HG03558 (cell line): ENCODE measurements around the gene DENND5A.
"Not testable (repeated sequence)": the region's sequence is repeated elsewhere in the genome, so short reads cannot be mapped to it uniquely, and the experiment has no call there.

Experiments
- ATAC-seq: cut with Tn5 transposase; IDR thresholded peaks from one replicate; pipeline ENCODE4 v1.9.1; 2021; ENCODE audit warnings: moderate number of reproducible peaks; ENCODE audit not compliant: unreplicated experiment; ENCODE audit errors: extremely low read depth

Gene DENND5A

DNA sequence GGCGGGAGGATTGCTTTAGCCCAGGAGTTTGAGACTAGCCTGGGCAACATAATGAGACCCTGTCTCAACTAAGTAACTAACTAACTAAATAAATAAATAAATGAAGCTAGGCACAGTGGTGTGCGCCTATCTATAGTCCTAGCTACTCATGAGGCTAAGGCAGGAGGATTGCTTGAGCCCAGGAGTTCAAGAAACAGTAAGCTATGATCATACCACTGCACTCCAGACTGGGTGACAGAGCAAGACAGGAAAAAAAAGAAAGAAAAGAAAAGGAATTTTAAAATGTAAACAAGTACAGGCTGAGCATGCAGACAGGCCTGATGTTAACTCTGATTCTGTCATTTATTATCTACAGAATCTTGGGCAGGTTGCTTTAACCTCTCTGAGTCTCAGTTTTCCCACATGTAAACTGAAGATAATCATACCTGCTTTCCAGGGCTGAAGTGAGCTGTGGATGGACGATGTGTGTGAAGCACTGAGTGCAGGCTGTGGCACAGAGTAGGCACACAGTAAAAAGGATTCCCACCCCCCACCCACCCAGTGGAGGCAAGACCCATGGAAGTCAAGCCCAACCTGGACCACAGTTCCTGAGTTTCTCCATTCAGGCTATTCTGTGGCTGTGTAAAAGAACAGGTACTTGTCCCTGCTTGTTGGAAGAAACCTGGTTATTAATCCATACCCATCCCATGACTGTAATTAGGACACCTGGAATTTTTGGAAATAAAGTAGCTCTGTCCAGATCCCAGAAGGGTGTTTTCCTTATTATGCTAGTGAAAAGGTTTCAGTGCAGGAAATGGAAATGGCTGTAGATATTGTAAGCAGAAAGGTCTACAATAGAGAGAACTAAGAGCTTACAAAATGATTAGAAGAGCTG, 155.1 kb downstream of the DENND5A start:
- no peak for ATAC-seq

DNA sequence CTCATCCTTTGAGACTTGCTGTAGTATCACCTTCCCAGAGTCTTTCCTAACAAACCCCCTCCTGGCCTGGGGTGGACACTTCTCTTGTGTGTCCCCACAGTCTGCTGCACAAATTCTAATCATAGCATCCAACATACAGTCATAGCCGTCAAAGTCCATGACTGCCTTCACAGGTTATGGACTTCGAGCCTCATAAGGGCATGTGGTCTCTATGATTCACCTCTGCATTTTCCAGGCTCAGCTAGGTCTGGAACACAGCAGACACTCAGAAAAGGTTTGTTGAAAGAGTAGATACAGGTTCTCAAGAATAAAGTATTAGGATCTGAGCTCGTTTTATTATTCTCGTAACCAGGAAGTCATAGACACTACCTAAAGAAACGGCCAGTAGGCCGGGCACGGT, 160.6 kb downstream of the DENND5A start:
- ATAC-seq, result no peak

DNA sequence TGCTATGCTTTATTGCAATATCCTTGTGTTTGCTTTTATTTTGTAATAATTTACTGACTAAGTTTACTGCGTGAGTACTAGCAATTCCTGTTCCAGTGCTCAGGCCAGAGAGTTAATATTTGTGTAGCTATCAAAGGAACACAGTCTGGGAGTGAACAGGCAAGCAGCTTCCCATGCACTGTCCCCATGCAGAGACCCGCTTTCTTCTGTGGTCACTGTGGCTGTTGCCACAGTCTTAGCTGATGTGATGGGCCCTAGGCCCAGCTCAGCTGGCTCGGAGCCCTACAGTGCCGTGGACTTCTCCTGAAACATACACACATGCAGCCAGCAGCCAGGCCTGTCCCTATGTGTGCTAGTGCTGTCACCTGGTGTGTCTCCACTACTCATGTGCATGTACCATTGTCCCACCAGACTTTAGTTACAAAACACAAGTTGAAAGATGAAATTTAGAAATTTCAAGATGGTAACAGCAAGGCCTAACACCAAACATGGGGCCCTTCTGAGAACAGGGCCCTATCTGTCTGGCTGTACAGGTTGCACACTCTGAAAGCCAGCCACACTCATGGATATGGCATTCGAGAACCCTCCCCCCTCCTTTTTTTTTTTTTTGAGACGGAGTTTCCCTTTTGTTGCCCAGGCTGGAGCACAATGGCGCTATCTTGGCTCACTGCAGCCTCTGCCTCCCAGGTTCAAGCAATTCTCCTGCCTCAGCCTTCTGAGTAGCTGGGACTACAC, 161.4 kb downstream of the DENND5A start:
- no peak for ATAC-seq

DNA sequence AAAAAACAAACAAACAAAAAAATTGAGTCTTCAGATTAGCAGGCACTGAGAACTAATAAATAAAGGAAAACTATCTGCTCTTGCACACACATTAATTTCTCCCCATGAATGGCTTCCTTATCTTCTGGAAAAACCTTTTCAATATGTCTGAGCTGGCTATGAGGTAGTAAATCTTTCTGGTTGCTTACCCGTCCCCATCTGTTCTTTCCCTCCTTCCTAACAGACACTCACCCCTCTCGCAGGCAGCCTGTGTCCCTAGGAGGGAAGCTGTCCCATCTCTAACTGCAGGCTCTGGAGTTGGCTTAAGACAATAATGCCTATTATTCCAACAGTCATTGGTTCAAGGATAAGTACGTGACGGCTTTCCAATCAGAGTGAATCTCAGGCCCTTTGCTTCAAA, 165.5 kb downstream of the DENND5A start:
- no peak for ATAC-seq

DNA sequence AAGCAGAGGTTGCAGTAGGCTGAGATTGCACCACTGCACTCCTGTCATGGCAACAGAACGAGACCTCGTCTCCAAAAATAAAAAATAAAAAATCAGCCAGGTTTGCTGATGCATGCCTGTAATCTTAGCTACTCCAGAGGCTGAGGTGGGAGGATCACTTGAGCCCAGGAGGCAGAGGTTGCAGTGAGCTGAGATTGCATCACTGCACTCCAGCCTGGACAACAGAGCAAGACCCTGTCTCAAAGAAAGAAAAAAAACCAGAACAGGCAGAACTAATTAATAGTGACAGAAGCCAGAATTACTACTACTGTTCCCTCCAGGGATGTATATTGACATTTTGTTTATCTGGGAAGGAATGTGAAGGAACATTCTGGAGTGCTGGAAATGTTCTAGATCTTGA, 166.7 kb downstream of the DENND5A start:
- ATAC-seq, result not testable (repeated sequence)

DNA sequence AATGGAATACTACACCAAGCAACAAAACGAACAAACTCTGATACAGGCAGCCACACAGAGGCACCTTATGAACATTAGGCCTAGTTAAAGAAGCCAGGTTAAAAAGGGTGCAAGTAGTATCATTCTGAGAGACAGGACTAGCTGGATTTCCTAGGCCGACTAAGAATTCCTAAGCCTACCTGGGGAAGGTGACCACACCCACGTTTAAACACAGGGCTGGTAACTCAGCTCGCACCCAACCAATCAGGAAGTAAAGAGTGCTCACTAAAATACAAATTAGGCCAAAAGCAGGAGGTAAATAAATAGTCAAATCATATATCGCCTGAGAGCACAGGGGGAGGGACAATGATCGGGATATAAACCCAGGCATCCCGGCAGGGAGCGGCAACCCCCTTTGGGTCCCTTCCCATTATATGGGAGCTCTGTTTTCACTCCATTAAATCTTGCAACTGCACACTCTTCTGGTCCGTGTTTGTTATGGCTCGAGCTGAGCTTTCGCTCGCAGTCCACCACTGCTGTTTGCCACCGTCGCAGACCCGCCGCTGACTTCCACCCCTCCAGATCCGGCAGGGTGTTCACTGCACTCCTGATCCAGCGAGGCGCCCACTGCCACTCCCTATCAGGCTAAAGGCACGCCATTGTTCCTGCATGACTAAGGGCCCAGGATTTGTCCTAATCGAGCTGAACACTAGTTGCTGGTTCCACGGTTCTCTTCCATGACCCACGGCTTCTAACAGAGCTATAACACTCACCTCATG, 167.8 kb downstream of the DENND5A start:
- not testable (repeated sequence) for ATAC-seq

DNA sequence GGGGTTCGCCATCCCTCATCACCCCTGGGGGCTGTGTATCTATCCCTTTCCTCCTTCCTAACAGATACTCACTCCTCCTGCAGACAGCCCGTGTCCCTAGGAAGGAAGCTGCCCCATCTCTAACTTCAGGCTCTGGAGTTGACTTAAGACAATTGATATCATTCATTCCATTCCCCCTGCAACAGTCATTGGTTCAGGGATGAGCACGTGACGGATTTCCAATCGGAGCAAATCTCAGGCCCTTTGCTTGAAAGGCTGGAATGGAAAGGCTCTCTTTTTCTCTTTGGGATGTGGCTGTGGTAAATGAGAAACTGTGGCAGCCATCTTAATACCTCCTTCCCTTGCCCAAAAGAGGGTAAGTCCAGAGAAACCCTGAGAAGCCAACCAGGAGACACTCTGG, 168.7 kb downstream of the DENND5A start:
- no peak for ATAC-seq

DNA sequence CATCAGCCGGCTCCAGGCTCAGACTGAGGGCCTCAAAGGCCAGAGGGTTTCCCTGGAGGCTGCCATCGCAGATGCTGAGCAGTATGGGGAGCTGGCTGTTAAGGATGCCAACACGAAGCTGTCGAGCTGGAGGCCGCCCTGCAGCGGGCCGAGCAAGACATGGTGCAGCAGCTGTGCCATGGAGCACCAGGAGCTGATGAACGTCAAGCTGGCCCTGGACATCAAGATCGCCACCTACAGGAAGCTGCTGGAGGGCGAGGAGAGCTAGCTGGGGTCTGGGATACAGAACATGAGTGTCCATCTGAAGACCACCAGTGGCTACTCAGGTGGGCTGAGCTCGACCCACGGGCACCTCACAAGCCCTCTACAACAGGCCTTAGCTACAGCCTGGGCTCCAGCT, 169.7 kb downstream of the DENND5A start:
- ATAC-seq, result no peak

DNA sequence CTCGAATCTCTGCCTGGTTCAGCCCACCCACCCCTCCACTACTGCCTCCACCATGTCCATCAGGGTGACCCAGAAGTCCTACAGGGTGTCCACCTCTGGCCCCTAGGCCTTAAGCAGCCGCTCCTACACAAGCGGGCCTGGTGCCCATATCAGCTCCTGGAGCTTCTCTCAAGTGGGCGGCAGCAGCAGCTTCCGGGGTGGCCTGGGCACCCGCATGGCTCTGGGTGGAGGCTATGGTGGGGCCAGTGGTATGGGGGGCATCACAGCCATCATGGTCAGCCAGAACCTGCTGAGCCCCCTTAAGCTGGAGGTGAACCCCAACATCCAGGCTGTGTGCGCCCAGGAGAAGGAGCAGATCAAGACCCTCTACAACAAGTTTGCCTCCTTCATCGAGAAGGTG, 170.7 kb downstream of the DENND5A start:
- no peak for ATAC-seq

DNA sequence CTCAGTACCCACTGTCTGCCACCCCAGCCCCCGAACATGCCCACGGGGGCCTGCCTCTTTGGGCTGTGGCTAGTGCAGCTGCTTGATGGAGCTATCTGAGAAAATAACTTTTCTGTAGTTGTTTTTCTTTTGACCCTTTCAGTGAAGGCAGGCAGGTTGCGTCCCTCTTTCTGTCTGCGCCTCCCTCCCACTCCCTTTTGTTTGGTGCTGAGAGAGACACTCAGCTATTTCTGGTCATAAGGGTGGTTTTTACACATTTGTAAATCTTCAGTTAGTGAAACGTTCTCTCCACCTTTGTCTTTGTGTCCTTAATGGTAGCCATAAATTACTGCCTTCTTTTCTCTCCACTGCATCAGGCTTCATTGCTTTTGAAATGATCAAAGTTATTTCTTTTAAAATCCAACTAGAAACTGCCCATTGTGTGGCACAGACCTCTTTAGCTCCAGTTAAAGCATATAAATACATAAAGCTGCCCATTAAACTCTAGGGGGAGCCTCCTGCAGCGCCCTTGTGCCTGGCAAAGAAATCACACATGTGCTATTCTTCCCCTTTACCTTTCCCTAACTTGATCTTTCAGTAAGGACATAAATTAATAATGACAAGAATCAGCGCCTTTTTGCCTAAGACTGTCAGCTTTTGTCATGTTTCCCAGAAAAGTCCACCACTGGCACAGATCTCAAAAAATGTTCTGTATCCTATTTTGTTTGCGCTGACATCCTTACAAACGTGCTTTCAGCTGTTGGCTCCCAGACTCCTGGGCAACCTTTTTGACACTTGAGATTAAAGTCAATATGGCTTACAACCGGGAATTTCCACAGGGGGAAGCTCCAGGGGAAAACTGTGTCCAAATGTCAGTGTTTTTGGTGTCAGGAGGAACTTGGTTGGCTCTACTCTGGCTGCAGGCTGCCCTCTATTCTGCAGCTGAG, 172.0 kb downstream of the DENND5A start:
- no peak for ATAC-seq

DNA sequence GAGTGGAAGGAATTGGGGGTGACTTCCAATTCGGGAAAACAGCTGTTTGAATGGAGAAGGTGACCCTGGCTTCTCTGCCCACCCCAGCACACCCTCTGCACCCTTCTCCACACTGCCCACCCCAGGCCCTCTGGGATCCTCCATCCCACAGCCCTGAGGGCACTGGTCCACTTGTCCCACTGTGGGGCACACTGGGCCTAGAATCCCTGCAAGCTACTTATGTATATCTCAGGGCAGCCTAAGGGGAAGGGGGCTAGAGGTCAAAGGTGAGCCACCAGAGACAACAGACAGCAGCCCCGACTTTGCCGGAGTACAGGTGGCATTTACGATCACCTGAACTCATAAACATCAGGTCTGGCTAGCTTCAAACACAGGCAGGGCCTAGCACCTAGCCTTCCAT, 173.1 kb downstream of the DENND5A start:
- no peak for ATAC-seq

DNA sequence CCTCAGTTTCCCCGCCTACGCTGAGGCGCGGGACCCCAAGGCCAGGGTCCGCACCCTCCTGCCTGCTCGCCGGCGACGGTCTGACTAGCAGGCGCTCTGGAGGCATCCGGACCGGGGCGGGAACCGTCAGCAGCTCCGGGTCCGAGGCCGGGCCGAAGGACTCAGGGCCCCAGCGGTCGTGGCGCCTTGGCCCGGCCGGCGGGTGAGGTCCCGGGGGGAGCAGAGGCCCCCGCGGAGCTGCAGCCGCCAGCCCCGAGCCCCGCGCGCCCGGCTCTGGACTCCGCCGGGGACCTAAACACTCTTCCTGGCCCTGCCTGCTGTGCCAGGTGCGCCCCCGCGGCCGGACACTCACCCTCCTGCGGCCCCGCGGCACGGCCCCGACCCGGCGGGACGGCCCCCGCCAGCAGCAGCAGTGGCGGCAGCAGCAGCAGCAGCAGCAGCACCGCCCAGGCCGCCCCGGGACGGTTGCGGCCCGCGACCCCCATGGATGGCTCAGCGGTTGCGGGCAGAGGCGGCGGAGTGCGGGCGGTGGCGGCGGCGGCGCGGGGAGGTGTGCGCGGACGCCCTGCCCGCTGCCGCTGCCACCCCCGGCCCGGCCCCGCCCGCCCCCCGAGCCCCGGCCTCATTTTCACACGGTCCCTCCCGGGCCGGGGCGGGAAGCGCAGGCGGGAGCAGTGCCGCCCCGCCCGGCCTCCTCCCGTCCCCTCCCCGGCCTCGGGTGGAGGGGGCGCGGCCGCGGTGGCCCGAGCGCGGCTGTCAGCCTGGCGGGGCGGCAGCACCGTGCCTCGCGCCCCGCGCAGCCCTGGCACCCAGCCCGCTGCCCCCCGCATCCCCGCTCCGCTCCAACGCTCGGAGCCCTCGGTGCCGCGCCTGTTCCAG, 173.9 kb downstream of the DENND5A start, which contains the start of gene SCUBE2:
TSS of gene SCUBE2 (minus strand) at position 556 of the 879 bp plus-strand sequence. CDS start at position 485, 71 bp downstream.
- no peak for ATAC-seq

DNA sequence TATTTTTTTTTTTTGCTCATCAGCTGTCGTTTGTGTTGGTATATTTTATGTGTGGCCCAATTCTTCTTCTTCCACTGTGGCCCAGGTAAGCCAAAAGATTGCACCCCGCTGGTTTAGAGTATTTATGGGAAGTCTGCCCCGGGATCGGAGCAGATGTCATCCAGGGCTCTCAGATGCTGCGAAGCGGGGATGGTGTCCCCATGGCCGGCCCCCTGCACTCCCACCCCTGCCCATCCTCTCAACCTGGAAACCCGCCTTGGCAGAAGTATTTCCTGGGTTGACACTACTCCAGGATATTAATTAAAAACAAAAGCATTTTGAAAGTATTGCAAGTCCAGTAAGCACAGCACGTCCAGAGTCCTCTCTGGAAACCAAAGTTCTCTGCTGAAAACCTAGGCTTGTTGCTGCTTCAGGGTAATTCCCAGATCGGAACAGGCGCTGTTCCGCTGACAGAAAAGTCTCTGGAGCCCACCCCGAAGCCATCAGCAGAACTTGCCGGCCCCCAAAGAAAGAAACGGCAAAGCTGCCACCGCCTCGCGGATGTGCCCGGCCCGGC, 174.6 kb downstream of the DENND5A start:
- no peak for ATAC-seq

DNA sequence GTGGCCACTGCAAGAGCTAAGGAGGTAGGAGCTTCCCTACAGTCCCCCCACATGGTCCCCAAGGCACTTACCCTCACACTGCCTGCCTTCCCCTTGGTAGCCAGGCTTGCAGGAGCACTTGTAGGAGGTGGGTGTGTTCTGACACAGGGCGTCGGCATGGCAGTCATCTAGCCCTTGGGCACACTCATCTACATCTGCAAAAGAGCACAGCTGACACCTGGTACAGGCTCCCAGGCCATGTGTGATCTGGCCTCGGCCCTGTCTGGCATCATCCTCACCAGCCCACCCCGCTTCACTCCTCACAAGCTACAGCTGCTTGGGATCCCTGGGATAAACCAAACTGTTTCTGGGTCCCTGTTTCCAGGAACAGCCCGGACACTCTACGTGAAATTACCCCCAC, 175.5 kb downstream of the DENND5A start:
- ATAC-seq, result no peak

DNA sequence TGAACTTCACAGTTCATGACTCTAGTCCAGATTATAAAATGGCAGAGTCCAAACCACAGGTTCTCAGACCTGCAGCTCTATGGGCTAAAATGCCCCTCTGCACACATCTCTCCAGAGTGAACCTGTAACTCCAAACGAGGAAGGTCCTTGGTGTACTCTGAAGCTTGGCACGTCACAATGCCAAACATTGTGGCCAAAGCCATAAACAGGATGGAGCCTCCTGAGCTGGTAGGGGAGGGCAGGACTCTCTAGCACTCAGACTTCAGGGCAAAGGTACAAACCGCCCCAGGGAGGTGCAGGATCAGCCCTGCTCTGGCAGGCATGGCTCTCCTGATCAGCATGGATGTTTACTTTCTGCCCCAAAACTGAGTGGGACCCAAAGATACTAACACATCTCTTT, 176.1 kb downstream of the DENND5A start:
- ATAC-seq, result no peak
